ENCODE results near the gene ACAD8.
A peak's percentile ranks its signal among the peaks of the same experiment; 100 is the strongest.

ACAD8 gene

DNA sequence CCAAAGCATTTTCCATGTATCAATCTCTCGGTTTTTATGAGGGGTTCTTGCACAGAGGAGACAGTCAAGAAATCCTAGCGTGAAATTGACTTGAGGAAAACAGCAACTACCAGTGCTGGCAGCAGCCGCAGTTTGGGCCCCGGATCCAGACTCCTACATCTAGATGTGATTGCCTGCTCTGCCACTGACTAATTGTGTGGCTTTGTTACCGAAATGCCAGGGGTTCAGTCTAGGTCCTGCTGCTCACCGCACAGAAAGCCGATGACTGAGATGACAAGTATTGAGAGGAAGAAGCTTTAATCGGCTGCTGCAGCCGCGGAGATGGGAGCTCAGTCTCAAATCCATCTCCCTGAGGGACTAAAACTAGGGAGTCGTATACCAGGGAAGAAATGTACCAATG, 14.6 kb downstream of the ACAD8 start:
- ATAC-seq = no peak

DNA sequence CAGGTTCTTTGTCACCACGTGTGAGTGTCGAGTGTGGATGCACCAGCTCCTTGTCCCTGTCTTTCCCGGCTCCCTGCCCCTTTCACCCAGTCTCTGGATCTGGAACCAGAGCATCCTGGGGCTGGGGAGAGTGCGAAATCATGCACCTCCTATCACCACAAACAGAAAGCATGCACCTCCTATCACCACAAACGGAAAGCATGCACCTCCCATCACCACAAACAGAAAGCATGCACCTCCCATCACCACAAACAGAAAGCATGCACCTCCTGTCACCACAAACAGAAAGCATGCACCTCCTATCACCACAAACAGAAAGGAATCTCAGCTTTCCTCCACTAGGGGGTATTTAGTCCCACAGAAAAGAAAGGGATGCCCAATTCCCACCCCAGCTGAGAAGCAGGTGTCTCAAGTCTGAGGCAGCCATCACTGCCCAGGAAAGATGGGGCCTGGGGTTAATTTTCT, 16.9 kb downstream of the ACAD8 start:
- ATAC-seq = peak; percentile 47
- TF ChIP-seq, protein P1, sequence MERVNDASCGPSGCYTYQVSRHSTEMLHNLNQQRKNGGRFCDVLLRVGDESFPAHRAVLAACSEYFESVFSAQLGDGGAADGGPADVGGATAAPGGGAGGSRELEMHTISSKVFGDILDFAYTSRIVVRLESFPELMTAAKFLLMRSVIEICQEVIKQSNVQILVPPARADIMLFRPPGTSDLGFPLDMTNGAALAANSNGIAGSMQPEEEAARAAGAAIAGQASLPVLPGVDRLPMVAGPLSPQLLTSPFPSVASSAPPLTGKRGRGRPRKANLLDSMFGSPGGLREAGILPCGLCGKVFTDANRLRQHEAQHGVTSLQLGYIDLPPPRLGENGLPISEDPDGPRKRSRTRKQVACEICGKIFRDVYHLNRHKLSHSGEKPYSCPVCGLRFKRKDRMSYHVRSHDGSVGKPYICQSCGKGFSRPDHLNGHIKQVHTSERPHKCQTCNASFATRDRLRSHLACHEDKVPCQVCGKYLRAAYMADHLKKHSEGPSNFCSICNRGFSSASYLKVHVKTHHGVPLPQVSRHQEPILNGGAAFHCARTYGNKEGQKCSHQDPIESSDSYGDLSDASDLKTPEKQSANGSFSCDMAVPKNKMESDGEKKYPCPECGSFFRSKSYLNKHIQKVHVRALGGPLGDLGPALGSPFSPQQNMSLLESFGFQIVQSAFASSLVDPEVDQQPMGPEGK (CRISPR knock-in tag; IDR thresholded peaks at IDR 0.05; ENCODE audit: borderline replicate concordance) = no peak
- TF ChIP-seq PPARA (CRISPR knock-in tag; IDR thresholded peaks at IDR 0.05; ENCODE audit: borderline replicate concordance) (no peak), ARNTL (CRISPR knock-in tag; IDR thresholded peaks at IDR 0.05; ENCODE audit: borderline replicate concordance, low read depth) (no peak), ZFP3 (CRISPR knock-in tag; IDR thresholded peaks at IDR 0.05) (no peak), ZC3H10 (CRISPR knock-in tag; IDR thresholded peaks at IDR 0.05) (no peak), OSR1 (CRISPR knock-in tag; IDR thresholded peaks at IDR 0.05) (no peak), ISL1 (CRISPR knock-in tag; IDR thresholded peaks at IDR 0.05) (no peak), BACH2 (CRISPR knock-in tag; IDR thresholded peaks at IDR 0.05; ENCODE audit: borderline replicate concordance) (no peak), GLIS3 (CRISPR knock-in tag; IDR thresholded peaks at IDR 0.05) (no peak), CSDC2 (CRISPR knock-in tag; IDR thresholded peaks at IDR 0.05) (no peak), TCF4 (CRISPR knock-in tag; IDR thresholded peaks at IDR 0.05; ENCODE audit: borderline replicate concordance) (no peak)
- TF ChIP-seq, protein P2, sequence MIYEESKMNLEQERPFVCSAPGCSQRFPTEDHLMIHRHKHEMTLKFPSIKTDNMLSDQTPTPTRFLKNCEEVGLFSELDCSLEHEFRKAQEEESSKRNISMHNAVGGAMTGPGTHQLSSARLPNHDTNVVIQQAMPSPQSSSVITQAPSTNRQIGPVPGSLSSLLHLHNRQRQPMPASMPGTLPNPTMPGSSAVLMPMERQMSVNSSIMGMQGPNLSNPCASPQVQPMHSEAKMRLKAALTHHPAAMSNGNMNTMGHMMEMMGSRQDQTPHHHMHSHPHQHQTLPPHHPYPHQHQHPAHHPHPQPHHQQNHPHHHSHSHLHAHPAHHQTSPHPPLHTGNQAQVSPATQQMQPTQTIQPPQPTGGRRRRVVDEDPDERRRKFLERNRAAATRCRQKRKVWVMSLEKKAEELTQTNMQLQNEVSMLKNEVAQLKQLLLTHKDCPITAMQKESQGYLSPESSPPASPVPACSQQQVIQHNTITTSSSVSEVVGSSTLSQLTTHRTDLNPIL (CRISPR knock-in tag; IDR thresholded peaks at IDR 0.05; ENCODE audit: low read depth) = no peak

More for the DNA sequence above, 14.6 kb downstream of the ACAD8 start:
- TF ChIP-seq, protein P3, sequence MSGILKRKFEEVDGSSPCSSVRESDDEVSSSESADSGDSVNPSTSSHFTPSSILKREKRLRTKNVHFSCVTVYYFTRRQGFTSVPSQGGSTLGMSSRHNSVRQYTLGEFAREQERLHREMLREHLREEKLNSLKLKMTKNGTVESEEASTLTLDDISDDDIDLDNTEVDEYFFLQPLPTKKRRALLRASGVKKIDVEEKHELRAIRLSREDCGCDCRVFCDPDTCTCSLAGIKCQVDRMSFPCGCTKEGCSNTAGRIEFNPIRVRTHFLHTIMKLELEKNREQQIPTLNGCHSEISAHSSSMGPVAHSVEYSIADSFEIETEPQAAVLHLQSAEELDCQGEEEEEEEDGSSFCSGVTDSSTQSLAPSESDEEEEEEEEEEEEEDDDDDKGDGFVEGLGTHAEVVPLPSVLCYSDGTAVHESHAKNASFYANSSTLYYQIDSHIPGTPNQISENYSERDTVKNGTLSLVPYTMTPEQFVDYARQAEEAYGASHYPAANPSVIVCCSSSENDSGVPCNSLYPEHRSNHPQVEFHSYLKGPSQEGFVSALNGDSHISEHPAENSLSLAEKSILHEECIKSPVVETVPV (CRISPR knock-in tag; IDR thresholded peaks at IDR 0.05) = no peak
- no peak for TF ChIP-seq ZNF70 (CRISPR knock-in tag; IDR thresholded peaks at IDR 0.05)
- TF ChIP-seq ESRRG (CRISPR knock-in tag; IDR thresholded peaks at IDR 0.05) = no peak
- TF ChIP-seq ZFP3 (CRISPR knock-in tag; IDR thresholded peaks at IDR 0.05) = no peak
- no peak for TF ChIP-seq ZC3H10 (CRISPR knock-in tag; IDR thresholded peaks at IDR 0.05)
- TF ChIP-seq ZNF565 (CRISPR knock-in tag; conservative IDR thresholded peaks at IDR 0.05; ENCODE audit: low read depth) = no peak
- TF ChIP-seq, protein P1 (CRISPR knock-in tag; IDR thresholded peaks at IDR 0.05; ENCODE audit: borderline replicate concordance) = no peak
- TF ChIP-seq, protein P2 (CRISPR knock-in tag; IDR thresholded peaks at IDR 0.05; ENCODE audit: low read depth) = no peak
- TF ChIP-seq, protein P4, sequence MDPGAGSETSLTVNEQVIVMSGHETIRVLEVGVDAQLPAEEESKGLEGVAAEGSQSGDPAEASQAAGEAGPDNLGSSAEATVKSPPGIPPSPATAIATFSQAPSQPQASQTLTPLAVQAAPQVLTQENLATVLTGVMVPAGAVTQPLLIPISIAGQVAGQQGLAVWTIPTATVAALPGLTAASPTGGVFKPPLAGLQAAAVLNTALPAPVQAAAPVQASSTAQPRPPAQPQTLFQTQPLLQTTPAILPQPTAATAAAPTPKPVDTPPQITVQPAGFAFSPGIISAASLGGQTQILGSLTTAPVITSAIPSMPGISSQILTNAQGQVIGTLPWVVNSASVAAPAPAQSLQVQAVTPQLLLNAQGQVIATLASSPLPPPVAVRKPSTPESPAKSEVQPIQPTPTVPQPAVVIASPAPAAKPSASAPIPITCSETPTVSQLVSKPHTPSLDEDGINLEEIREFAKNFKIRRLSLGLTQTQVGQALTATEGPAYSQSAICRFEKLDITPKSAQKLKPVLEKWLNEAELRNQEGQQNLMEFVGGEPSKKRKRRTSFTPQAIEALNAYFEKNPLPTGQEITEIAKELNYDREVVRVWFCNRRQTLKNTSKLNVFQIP (CRISPR knock-in tag; IDR thresholded peaks at IDR 0.05; ENCODE audit: borderline replicate concordance, low read depth) = no peak
- no peak for TF ChIP-seq OSR1 (CRISPR knock-in tag; IDR thresholded peaks at IDR 0.05)

DNA sequence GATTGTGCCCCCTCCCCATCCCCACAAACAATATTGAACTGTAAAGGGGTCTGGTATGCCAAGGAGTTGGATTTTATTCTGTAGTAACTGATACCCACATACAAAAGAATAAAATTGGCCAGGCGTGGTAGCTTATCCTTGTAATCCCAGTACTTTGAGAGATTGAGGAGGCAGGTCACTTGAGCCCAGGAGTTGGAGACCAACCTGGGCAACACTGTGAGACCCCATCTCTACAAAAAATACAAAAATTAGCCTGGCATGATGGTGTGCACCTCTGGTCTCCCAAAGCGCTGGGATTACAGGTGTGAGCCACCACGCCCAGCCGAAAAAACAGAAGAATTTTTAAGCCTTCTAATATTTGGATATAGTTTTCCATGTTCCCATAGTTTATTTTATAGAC, 18.6 kb downstream of the ACAD8 start:
- TF ChIP-seq, protein P3 (CRISPR knock-in tag; IDR thresholded peaks at IDR 0.05) = no peak
- no peak for ATAC-seq

Data from SK-N-SH treated with all-trans-retinoic acid at 6 μM for 48 hours (cell line).